ENCODE results near the gene UBL3. TPM values are rescaled to one million over a fixed set of nuclear protein-coding genes. Genes with fewer than 3 reads are reported as not detected.

UBL3 gene
- total RNA-seq, 4 donors from 2014 or later, result 18.2 to 37.5 (median 25.8) TPM

- no peak for DNase-seq
- TF ChIP-seq CTCF (IDR thresholded peaks at IDR 0.05) (no peak), POLR2A (IDR thresholded peaks at IDR 0.05) (no peak)
- no peaks in the 10 kb centered on the region for H3K4me1 ChIP-seq
- no peaks in the 10 kb centered on the region for H3K36me3 ChIP-seq
- no peak overlapping the region for H3K4me3 ChIP-seq
- no peaks in the 10 kb centered on the region for H3K27me3 ChIP-seq
- H3K9me3 ChIP-seq, result no peaks in the 10 kb centered on the region
- H3K27ac ChIP-seq, result no peak overlapping the region
Observed at GRCh38 chr13:29791997-29792780, 58.2 kb downstream of the UBL3 start.

GRCh38 chr13:29791508-29791907 lies 58.9 kb downstream of the UBL3 start:
- Histone ChIP-seq H3K4me3 (no peak overlapping the region), H3K27ac (no peak overlapping the region), H3K27me3 (no peaks in the 10 kb centered on the region), H3K4me1 (no peaks in the 10 kb centered on the region), H3K9me3 (no peaks in the 10 kb centered on the region), H3K36me3 (no peaks in the 10 kb centered on the region)
- DNase-seq, result no peak
- TF ChIP-seq POLR2A (IDR thresholded peaks at IDR 0.05), result no peak
- no peak for TF ChIP-seq CTCF (IDR thresholded peaks at IDR 0.05)

- Histone ChIP-seq H3K4me1 (peaks cover 0 to 3% (median 0%) of the 10 kb centered on the region in 4 donors), H3K9me3 (no peaks in the 10 kb centered on the region), H3K4me3 (no peak overlapping the region), H3K27ac (no peak overlapping the region), H3K36me3 (no peaks in the 10 kb centered on the region), H3K27me3 (no peaks in the 10 kb centered on the region)
- DNase-seq, result no peak
- TF ChIP-seq POLR2A (IDR thresholded peaks at IDR 0.05), result no peak
- TF ChIP-seq CTCF (IDR thresholded peaks at IDR 0.05), result no peak
Observed at GRCh38 chr13:29786698-29787097, 63.7 kb downstream of the UBL3 start.

GRCh38 chr13:29785978-29786377 lies 64.4 kb downstream of the UBL3 start:
- DNase-seq, result no peak
- no peaks in the 10 kb centered on the region for H3K9me3 ChIP-seq
- TF ChIP-seq POLR2A (IDR thresholded peaks at IDR 0.05) (no peak), CTCF (IDR thresholded peaks at IDR 0.05) (no peak)
- no peaks in the 10 kb centered on the region for H3K27me3 ChIP-seq
- no peak overlapping the region for H3K27ac ChIP-seq
- no peaks in the 10 kb centered on the region for H3K36me3 ChIP-seq
- no peak overlapping the region for H3K4me3 ChIP-seq
- H3K4me1 ChIP-seq, result peaks cover 0 to 3% (median 0%) of the 10 kb centered on the region in 4 donors

GRCh38 chr13:29782798-29783197 lies 67.6 kb downstream of the UBL3 start:
- Histone ChIP-seq H3K9me3 (no peaks in the 10 kb centered on the region), H3K4me3 (no peak overlapping the region), H3K36me3 (no peaks in the 10 kb centered on the region), H3K27me3 (no peaks in the 10 kb centered on the region), H3K27ac (no peak overlapping the region), H3K4me1 (peaks cover 0 to 3% (median 0%) of the 10 kb centered on the region in 4 donors)
- TF ChIP-seq POLR2A (IDR thresholded peaks at IDR 0.05) (no peak), CTCF (IDR thresholded peaks at IDR 0.05) (no peak)
- DNase-seq, result no peak

Measured in Peyer's patch (tissue), 4 donors.